A549 (cell line): ENCODE measurements around the gene MTIF3. TPM values are rescaled to one million over a fixed set of nuclear protein-coding genes. Genes with fewer than 3 reads are reported as not detected.

Experiments used
- ATAC-seq, 2 experiments: fragments of 200-7000 bp in 1 of 2; fragments of >200 bp in 1 of 2; cut with Nextera tagmentation in 1 of 2; cut with Tn5 transposase in 1 of 2; 3 replicates each; pipeline versions ENCODE4 v1.8.0 to v1.9.1; 2018 to 2020; ENCODE audit warnings: mild to moderate bottlenecking in 1 of 2, moderate library complexity in 1 of 2
- CTCF ChIA-PET: fragments of 300-600 bp; sonication (Branson Sonifier 250); formaldehyde crosslinking; extraction: SDS; loops from one replicate; lab custom pipeline; 2021; ENCODE audit warnings: antibody characterized with exemption, inconsistent platforms; lab: Yijun Ruan, JAX
- POLR2A ChIA-PET: fragments of 350-600 bp; formaldehyde crosslinking; extraction: SDS; loops from one replicate; lab custom pipeline; 2021; ENCODE audit warnings: antibody characterized with exemption, inconsistent platforms; lab: Yijun Ruan, JAX
- DNase-seq, 2 experiments: peaks; one replicate each; pipeline versions ENCODE4 v3.0.0 to v3.0.0-alpha.2; 2011 to 2016; ENCODE audit warnings: low read depth in 1 of 2, low spot score in 1 of 2
- FAIRE-seq: peaks from 2 replicates; lab custom pipeline; 2011; peaks lifted over from hg19 to GRCh38; lab: Jason Lieb, UNC
- H3K27ac ChIP-seq, 2 experiments: fragments of >200 bp; sonication (Bioruptor Twin); formaldehyde crosslinking; 3 replicates each; pipeline ENCODE4 v1.5.1; 2016 to 2017
- H3K4me1 ChIP-seq: fragments of >200 bp; sonication (Bioruptor Twin); formaldehyde crosslinking; 3 replicates; pipeline ENCODE4 v1.6.1; 2016
- H3K4me2 ChIP-seq: fragments of >200 bp; sonication (Bioruptor Twin); formaldehyde crosslinking; 3 replicates; pipeline ENCODE4 v1.6.1; 2016
- H3K4me3 ChIP-seq: fragments of >200 bp; sonication (Bioruptor Twin); formaldehyde crosslinking; 3 replicates; pipeline ENCODE4 v1.5.1; 2016
- H3K9me3 ChIP-seq: fragments of >200 bp; sonication (Bioruptor Twin); formaldehyde crosslinking; 3 replicates; pipeline ENCODE4 v1.6.1; 2016
- CBX2 ChIP-seq: fragments of 200-600 bp; sonication (generic); IDR thresholded peaks from 2 replicates; pipeline ENCODE4 v1.6.1; 2016; ENCODE audit warnings: low read depth, mild to moderate bottlenecking, borderline replicate concordance
- FOSL2 ChIP-seq, 2 experiments: fragments of 450-650 bp in 1 of 2; fragments of >200 bp in 1 of 2; sonication (Bioruptor Twin) in 1 of 2; formaldehyde crosslinking; IDR thresholded peaks; 2 replicates each; pipeline versions ENCODE4 v1.5.0 to v1.6.1; 2016 to 2020; ENCODE audit warnings: mild to moderate bottlenecking in 1 of 2, moderate library complexity in 1 of 2
- GATA3 ChIP-seq: IDR thresholded peaks from 2 replicates; pipeline ENCODE4 v1.6.1; 2012; ENCODE audit warnings: borderline replicate concordance
- HDAC2 ChIP-seq: fragments of 200-600 bp; sonication (generic); IDR thresholded peaks from 2 replicates; pipeline ENCODE4 v1.6.1; 2016
- HMGXB4 ChIP-seq: fragments of 250-450 bp; sonication (Bioruptor Pico); IDR thresholded peaks from 2 replicates; pipeline ENCODE4 v1.5.0; 2021; ENCODE audit warnings: mild to moderate bottlenecking, moderate library complexity, borderline replicate concordance
- HOXA7 ChIP-seq: fragments of 250-450 bp; sonication (Bioruptor Pico); IDR thresholded peaks from 2 replicates; pipeline ENCODE4 v1.5.0; 2020; ENCODE audit warnings: mild to moderate bottlenecking, moderate library complexity
- HOXB13 ChIP-seq: fragments of 250-450 bp; sonication (Bioruptor Pico); IDR thresholded peaks from 2 replicates; pipeline ENCODE4 v1.5.0; 2020; ENCODE audit warnings: low read depth, mild to moderate bottlenecking, moderate library complexity
- HOXB5 ChIP-seq: fragments of 250-450 bp; sonication (Bioruptor Pico); IDR thresholded peaks from 2 replicates; pipeline ENCODE4 v1.5.0; 2020; ENCODE audit warnings: mild to moderate bottlenecking, moderate library complexity
- KDM1A ChIP-seq: fragments of 200-600 bp; sonication (generic); IDR thresholded peaks from 2 replicates; pipeline ENCODE4 v1.6.1; 2016; ENCODE audit warnings: low read depth, mild to moderate bottlenecking
- KDM5A ChIP-seq: fragments of 200-600 bp; sonication (generic); IDR thresholded peaks from 2 replicates; pipeline ENCODE4 v1.6.1; 2016; ENCODE audit warnings: antibody characterized with exemption, mild to moderate bottlenecking
- NFE2L2 ChIP-seq: fragments of 150-350 bp; conservative IDR thresholded peaks from 2 replicates; pipeline ENCODE4 v1.6.1; 2014; ENCODE audit warnings: low read length
- NPAS2 ChIP-seq: fragments of 250-450 bp; sonication (Bioruptor Pico); IDR thresholded peaks from 2 replicates; pipeline ENCODE4 v1.8.0; 2022; ENCODE audit warnings: mild to moderate bottlenecking, moderate library complexity, borderline replicate concordance
- NR3C1 ChIP-seq: fragments of >200 bp; sonication (Bioruptor Twin); formaldehyde crosslinking; IDR thresholded peaks from 3 replicates; pipeline ENCODE4 v1.6.1; 2017
- PBX3 ChIP-seq: IDR thresholded peaks from 2 replicates; pipeline ENCODE4 v1.6.1; 2012
- RCOR1 ChIP-seq: fragments of 150-350 bp; IDR thresholded peaks from 2 replicates; pipeline ENCODE4 v1.6.1; 2014; ENCODE audit warnings: antibody characterized with exemption, low read length, low read depth
- RFX5 ChIP-seq: fragments of 450-650 bp; IDR thresholded peaks from 2 replicates; pipeline ENCODE4 v1.7.1; 2014; ENCODE audit warnings: antibody characterized with exemption, mild to moderate bottlenecking, moderate library complexity
- RNF2 ChIP-seq: fragments of 200-600 bp; sonication (generic); IDR thresholded peaks from 2 replicates; pipeline ENCODE4 v1.6.1; 2016; ENCODE audit warnings: low read depth, mild to moderate bottlenecking, antibody characterized with exemption, moderate library complexity, borderline replicate concordance
- TP53 ChIP-seq: fragments of 250-450 bp; sonication (Bioruptor Pico); IDR thresholded peaks from 2 replicates; pipeline ENCODE4 v1.5.0; 2021; ENCODE audit warnings: mild to moderate bottlenecking, moderate library complexity
- ZSCAN20 ChIP-seq: fragments of 250-450 bp; sonication (Bioruptor Pico); IDR thresholded peaks from 2 replicates; pipeline ENCODE4 v1.8.0; 2022; ENCODE audit warnings: mild to moderate bottlenecking, moderate library complexity
- WGBS: methylation state at CpG from one replicate; pipeline ENCODE4 v1.1.6; 2017; ENCODE audit errors: missing lambda C conversion rate; 5-methylcytosine and 5-hydroxymethylcytosine counted together
- polyA plus RNA-seq, 4 experiments: library from polyadenylated mRNA; depleted of rRNA in 3 of 4; stranded (reverse); fragments of >200 nt; fragmentation: RNase III in 1 of 4; extraction: RNeasy Plus Mini Kit Qiagen cat#74134 plus additional on column Dnase treatment in 1 of 4; gene quantifications; 2 replicates in 3 of 4; 3 replicates in 1 of 4; pipeline ENCODE4 v1.2.3, GENCODE V29; 2011 to 2017

Gene MTIF3
- polyA plus RNA-seq, 2 of the 4 experiments (the other 2 are of a cell fraction), result 31.7 to 61.8 TPM

- 87% methylated on average over 1 of the region's 1 CpG for WGBS
These were observed 10.0 kb downstream of the MTIF3 start for GRCh38 chr13:27440408-27440807.

GRCh38 chr13:27437126-27437525 is 13.2 kb downstream of the MTIF3 start:
- WGBS, result 100% methylated on average over 2 of the region's 2 CpGs
- ChIA-PET CTCF (interaction anchor here (0.6 kb wide), 1 partner anchor 191 kb away, joined by 4 read pairs; no protein-coding TSS in a partner anchor), POLR2A (no interaction called here)
- Histone ChIP-seq H3K4me3 (no peak overlapping the region), H3K4me2 (no peak overlapping the region), H3K4me1 (no peaks in the 10 kb centered on the region), H3K27ac (no peak overlapping the region), H3K9me3 (no peaks in the 10 kb centered on the region)
- ATAC-seq, result no peak
- no peak for FAIRE-seq
- TF ChIP-seq RNF2, result no peak
- no peak for DNase-seq

More at GRCh38 chr13:27440408-27440807, 10.0 kb downstream of the MTIF3 start:
- TF ChIP-seq ZSCAN20 (CRISPR knock-in tag), result no peak
- no peak for TF ChIP-seq HOXB5 (CRISPR knock-in tag)
- no peak for TF ChIP-seq FOSL2 (IDR thresholded peaks at IDR 0.05)
- TF ChIP-seq FOSL2 (CRISPR knock-in tag; IDR thresholded peaks at IDR 0.05), result no peak
- no peak for TF ChIP-seq KDM1A
- TF ChIP-seq HDAC2, result no peak
- TF ChIP-seq NR3C1, result no peak
- no peak for TF ChIP-seq GATA3
- TF ChIP-seq HOXA7 (CRISPR knock-in tag), result no peak
- TF ChIP-seq NPAS2, result no peak
- TF ChIP-seq NFE2L2, result no peak
- TF ChIP-seq RCOR1, result no peak
- no peak for TF ChIP-seq TP53 (CRISPR knock-in tag)
- TF ChIP-seq HOXB13 (CRISPR knock-in tag), result no peak
- TF ChIP-seq PBX3, result no peak
- no peak for TF ChIP-seq RFX5
- ChIA-PET CTCF (no interaction called here), POLR2A (no interaction called here)
- no peak overlapping the region for H3K4me3 ChIP-seq
- H3K27ac ChIP-seq, result no peak overlapping the region
- no peak for ATAC-seq
- FAIRE-seq, result no peak
- H3K9me3 ChIP-seq, result no peaks in the 10 kb centered on the region
- H3K4me2 ChIP-seq, result no peak overlapping the region
- DNase-seq, result no peak
- no peaks in the 10 kb centered on the region for H3K4me1 ChIP-seq

- TF ChIP-seq HMGXB4 (CRISPR knock-in tag), result no peak
- TF ChIP-seq CBX2, result no peak
- no peak for TF ChIP-seq KDM5A
- no peak for FAIRE-seq
These were observed 17.7 kb downstream of the MTIF3 start for GRCh38 chr13:27432611-27433210.

More at GRCh38 chr13:27432611-27433210, 17.7 kb downstream of the MTIF3 start:
- ChIA-PET CTCF (no interaction called here), POLR2A (no interaction called here)
- Histone ChIP-seq H3K27ac (no peak overlapping the region), H3K9me3 (no peaks in the 10 kb centered on the region), H3K4me1 (no peaks in the 10 kb centered on the region), H3K4me3 (no peak overlapping the region), H3K4me2 (no peak overlapping the region)
- 93% methylated on average over 12 of the region's 12 CpGs for WGBS
- DNase-seq, result no peak
- ATAC-seq, result no peak
